ENCODE results near the gene CHST8.

Gene CHST8

DNA sequence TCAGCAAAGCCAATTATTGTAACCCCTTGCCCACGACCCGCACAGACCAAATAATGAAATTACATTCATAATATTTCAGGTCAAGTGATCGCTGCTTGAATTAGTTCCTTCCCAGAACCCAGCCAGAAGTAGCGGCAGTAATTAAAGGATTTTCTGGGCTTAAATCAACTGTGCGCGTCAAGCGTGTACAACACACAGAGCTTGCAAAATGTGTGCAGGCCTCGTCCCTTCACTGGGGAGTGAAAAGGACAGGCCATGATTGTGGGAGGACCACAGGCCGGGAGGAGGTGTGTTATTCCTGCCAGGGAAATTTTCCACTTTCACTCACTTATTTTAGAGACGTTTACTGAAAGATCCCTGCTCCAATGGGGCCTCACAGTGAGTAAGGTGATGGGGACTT lies 84.9 kb downstream of the CHST8 start:
- no peak for DNase-seq (ENCODE audit: low read depth in 2 of 3, low spot score in 2 of 3)

DNA sequence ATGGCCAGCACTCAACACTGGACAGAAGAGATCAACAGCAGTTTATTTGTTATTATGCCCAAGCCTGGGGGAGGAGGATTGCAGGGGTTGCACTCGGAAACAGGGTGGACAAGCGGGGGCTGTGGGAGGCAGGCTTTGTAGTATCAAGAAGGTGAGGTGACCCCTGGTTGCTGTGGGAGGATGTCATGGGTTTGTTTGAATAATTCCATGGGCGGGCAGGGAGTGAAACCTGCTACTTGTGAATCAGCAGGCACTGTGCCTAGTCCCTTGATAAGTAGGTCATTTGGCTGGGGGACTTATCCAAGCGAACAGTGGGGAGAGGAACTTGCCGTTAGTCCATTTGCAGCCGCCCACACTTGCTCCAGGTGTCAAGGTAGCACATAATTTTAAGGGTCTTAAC lies 90.5 kb downstream of the CHST8 start:
- no peak for DNase-seq (ENCODE audit: low read depth in 2 of 3, low spot score in 2 of 3)

- DNase-seq (ENCODE audit: low read depth in 2 of 3, low spot score in 2 of 3), result no peak
These were observed 91.4 kb downstream of the CHST8 start for GRCh38 chr19:33713194-33713593.

GRCh38 chr19:33714149-33714548 lies 92.4 kb downstream of the CHST8 start:
- DNase-seq (ENCODE audit: low read depth in 2 of 3, low spot score in 2 of 3), result no peak

- DNase-seq (ENCODE audit: low read depth in 2 of 3, low spot score in 2 of 3), result no peak
These were observed 93.7 kb downstream of the CHST8 start for GRCh38 chr19:33715462-33715861.

DNA sequence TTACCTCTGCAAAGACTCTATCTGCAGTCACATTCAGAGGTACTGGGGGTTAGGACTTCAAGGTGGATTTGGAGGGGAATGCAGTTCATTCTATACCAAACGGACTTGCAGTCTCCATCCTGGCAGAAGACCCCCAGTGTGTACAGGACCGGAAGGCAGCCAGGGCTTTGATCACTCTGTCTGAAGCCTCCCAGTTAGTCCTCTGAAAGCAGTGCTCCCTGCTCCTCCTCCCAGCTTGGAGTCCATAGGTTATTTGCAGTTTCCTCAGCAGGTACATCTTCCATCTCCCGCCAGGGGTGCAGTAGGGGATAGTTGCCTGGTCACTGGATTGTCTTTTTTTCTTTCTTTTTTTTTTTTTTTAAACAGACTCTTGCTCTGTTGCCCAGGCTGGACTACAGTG lies 96.1 kb downstream of the CHST8 start:
- no peak for DNase-seq (ENCODE audit: low read depth in 2 of 3, low spot score in 2 of 3)

DNA sequence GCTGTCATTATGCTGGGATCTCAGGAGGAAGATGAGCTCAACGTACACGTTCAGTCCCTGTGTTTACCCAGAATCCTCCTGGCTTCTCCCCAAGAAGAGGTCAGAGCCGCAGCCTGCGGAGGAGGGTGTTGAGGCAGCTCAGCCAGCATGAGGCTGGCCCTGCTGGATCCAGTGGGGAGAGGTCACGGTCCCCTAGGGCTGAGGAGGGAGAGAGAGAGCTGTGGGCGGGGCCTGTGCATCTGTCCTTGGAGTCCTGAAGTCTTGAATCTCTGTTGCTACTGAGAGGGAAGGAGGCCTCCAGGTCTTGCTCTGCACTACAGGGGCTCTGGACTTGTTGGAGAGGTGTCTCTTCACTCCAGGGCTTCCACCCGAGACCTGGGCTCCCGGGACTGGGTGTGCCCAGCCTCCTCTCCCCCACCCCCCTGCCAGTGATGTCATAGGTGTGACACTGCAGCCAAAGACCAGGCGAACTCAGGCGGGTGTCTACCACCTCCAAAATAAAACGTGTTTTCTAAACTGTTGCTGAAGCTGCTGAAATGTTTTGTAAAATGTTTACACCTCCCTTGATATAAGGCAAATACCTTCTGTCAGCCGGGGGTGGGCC lies 97.0 kb downstream of the CHST8 start:
- DNase-seq (ENCODE audit: low read depth in 2 of 3, low spot score in 2 of 3), result no peak

DNA sequence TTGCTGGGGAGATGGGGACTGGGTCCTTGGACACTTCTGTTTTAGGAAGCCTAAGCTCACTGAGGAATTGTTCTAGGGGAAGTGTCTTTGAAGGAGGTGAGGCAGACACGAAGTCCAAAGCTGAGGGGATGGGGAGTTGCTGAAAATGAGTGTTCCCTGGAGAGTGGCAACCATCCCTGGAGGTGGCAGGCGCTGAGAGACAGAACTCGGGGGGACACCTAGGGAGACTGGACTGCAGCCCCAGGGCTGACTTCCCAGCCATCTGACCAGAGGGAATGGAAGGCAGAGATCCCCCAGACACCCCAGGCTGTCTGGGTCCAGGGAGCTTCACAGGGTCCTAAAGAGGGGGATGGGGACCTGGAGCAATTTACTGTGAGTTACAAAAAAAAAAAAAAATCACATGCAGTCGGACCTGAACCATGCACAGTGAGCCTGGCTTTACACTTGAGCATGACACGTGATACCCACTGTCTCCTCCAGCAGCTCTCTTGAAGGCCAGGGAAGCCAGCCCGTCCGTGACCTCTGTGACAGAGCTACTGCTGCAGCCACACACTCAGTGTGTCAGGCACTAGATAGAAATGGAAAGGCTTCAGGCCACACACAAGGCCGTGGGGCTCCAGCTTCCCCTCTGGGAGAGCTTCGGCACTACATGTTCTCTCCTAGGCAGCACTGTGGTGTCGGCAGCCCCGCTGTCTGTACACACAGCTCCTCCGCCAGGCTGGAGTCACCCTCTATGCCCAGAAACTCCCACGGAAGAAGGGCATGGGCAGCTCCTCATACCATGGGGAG lies 97.8 kb downstream of the CHST8 start:
- DNase-seq (ENCODE audit: low read depth in 2 of 3, low spot score in 2 of 3), result no peak

- no peak for DNase-seq (ENCODE audit: low read depth in 2 of 3, low spot score in 2 of 3)
These were observed 98.4 kb downstream of the CHST8 start for GRCh38 chr19:33720155-33720493.

DNA sequence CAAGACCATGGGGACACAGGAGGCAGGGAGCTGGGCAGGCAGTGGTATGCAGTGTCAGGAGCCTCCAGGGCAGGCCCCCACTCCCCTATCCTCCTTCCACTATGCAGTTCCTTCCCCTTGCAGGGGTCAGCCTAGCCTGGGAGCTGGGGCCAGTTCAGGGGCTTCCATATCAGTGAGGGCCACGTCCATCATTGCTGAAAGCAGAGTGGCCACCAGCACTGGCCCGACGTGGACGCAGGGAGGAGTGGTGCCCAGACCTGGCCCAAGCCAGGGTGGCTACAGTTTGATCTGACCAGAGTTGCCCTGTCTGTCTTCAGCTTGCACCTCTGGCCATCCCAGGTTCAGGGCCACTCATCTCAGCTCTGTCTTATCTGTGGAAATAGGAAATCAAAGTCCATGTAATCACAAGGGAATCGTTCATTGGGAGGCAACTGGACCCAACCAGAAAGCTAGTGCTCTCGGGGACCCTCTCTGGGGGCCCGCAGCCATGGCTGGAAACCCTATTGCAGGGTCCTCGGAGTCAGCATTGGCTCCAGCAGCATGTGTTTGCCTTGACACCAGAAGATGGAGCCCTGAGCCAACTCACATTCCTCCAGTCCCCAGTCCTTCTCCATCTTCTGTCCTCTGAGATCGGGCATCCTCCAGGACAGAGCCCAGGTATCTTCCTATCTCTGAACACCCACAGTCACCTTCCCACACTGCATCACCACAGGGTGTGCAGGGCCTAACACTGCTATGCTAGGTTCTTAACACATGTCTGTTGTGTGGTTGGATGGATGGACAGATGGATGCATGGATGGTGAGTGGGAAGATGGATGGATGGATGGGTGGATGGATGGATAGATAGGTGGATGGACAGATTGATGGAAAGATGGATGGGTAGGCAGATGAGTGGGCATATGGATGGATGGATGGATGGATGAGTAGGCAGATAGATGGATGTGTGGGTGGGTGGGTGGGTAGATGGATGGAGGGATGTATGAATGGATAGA lies 99.2 kb downstream of the CHST8 start:
- DNase-seq (ENCODE audit: low read depth in 2 of 3, low spot score in 2 of 3), result no peak

GRCh38 chr19:33721735-33722297 lies 100.1 kb downstream of the CHST8 start:
- no peak for DNase-seq (ENCODE audit: low read depth in 2 of 3, low spot score in 2 of 3)

- DNase-seq (ENCODE audit: low read depth in 2 of 3, low spot score in 2 of 3), result no peak
These were observed 100.9 kb downstream of the CHST8 start for GRCh38 chr19:33722456-33723239.

GRCh38 chr19:33723512-33723911 lies 101.8 kb downstream of the CHST8 start:
- DNase-seq (ENCODE audit: low read depth in 2 of 3, low spot score in 2 of 3), result no peak

DNA sequence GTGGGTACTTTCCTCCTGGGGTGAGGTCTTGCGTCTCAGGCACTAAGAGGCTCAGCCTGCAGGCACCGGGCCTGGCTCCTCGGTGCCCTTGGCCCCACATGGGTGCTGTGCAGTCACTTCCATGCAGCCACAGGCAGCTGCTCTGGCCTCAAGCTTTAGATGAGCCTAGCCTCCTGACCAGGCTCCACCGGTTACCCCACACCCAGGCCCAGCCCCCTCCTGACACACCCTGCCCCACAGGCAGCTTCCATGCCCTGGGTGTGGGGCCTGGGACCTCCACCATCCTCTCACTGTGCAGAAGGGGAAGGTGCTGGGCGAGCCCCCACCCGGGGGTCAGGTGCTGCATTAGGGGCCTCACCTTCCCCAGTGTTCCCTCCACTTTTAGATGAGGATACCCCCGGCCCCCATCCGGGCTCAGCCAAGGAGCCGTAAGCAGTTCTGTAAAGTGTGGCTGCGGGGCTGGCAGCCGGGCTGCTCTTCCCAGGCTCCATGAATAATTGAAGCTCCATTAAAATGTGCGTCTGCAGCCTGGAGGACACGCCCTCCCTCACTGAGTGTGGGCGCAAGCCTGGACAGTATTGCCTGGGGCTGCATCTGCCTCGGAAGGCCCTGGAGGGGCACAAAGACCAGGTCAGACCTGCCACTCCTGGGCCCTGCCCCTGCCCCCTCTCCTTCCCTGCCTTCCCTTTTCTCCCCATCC lies 102.4 kb downstream of the CHST8 start:
- no peak for DNase-seq (ENCODE audit: low read depth in 2 of 3, low spot score in 2 of 3)

GRCh38 chr19:33724721-33725060 lies 102.9 kb downstream of the CHST8 start:
- no peak for DNase-seq (ENCODE audit: low read depth in 2 of 3, low spot score in 2 of 3)

- no peak for DNase-seq (ENCODE audit: low read depth in 2 of 3, low spot score in 2 of 3)
These were observed 103.8 kb downstream of the CHST8 start for GRCh38 chr19:33725567-33725966.

DNA sequence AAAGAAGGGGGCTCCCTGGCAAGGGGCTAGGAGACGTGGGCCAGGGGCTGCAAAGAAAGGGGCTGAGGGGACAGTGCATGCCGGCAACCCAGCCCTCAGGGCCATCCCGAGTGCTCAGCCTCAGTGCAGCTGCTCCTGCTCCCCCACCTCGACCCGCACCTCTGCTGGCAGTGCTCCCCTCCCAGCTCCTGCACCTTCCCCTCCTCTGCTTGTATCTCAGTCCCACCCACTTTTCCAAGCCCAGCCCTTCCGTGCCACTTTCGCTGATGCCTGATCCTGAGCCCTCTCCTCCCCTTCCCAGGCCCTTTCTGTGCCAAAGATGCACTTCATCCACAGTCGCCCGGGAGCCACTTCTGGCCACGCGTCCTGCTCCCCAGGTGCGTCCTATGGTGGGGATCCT lies 105.0 kb downstream of the CHST8 start:
- DNase-seq (ENCODE audit: low read depth in 2 of 3, low spot score in 2 of 3), result no peak

- no peak for DNase-seq (ENCODE audit: low read depth in 2 of 3, low spot score in 2 of 3)
These were observed 105.7 kb downstream of the CHST8 start for GRCh38 chr19:33727331-33727998.

- no peak for DNase-seq (ENCODE audit: low read depth in 2 of 3, low spot score in 2 of 3)
These were observed 106.4 kb downstream of the CHST8 start for GRCh38 chr19:33728141-33728540.

Data from activated CD8-positive, alpha-beta memory T cell treated with anti-CD3 and anti-CD28 coated beads for 48 hours (primary cell).